ENCODE measurements around the gene UGT3A1.

- TF ChIP-seq CTCF (IDR thresholded peaks at IDR 0.05), result no peak
- no peak for TF ChIP-seq POLR2A (IDR thresholded peaks at IDR 0.05)
These were observed 89.0 kb downstream of the UGT3A1 start for GRCh38 chr5:35902046-35902672.

All from uterus (tissue), 2 donors.